ENCODE results near the gene ACTR1A.

Gene ACTR1A

DNA sequence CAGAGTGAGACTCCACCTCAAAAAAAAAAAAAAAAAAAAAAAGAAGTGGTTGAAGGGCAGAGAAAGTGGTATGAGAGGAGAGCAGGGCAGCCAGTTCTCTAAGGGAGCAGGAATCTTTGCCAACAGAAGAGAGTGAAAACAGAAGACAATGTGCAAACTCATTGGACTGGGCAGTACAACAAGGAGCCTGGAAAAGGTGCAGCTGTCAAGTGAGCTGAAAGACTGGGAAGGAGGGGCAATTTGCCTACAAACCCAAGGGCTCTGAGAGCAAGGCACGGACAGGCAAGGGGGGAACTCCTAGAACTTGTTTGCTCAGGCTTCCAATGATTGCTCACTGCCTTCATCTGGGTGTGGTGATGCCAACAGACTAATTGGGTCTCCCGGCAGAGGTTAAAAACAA lies 9.5 kb downstream of the ACTR1A start:
- TF ChIP-seq EZH2 (IDR thresholded peaks at IDR 0.05; ENCODE audit: borderline replicate concordance, low read length) = no peak
- TF ChIP-seq, protein P1, sequence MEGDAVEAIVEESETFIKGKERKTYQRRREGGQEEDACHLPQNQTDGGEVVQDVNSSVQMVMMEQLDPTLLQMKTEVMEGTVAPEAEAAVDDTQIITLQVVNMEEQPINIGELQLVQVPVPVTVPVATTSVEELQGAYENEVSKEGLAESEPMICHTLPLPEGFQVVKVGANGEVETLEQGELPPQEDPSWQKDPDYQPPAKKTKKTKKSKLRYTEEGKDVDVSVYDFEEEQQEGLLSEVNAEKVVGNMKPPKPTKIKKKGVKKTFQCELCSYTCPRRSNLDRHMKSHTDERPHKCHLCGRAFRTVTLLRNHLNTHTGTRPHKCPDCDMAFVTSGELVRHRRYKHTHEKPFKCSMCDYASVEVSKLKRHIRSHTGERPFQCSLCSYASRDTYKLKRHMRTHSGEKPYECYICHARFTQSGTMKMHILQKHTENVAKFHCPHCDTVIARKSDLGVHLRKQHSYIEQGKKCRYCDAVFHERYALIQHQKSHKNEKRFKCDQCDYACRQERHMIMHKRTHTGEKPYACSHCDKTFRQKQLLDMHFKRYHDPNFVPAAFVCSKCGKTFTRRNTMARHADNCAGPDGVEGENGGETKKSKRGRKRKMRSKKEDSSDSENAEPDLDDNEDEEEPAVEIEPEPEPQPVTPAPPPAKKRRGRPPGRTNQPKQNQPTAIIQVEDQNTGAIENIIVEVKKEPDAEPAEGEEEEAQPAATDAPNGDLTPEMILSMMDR (IDR thresholded peaks at IDR 0.05; ENCODE audit: low read length) = no peak
- Histone ChIP-seq H3K36me3 (ENCODE audit: insufficient read depth, low read length) (peaks cover 11% of the 10 kb centered on the region), H3K9ac (ENCODE audit: low read length) (no peak overlapping the region), H3K27me3 (ENCODE audit: insufficient read depth, low read length) (no peaks in the 10 kb centered on the region), H3K9me2 (ENCODE audit: low read depth, low read length) (no peaks in the 10 kb centered on the region), H2AFZ (ENCODE audit: low read length) (no peak overlapping the region), H3F3A (ENCODE audit: insufficient read depth, low read length) (no peaks in the 10 kb centered on the region), H3K4me2 (ENCODE audit: low read length) (no peak overlapping the region), H3K4me3 (ENCODE audit: low read depth, low read length, poor library complexity, severe bottlenecking) (no peak overlapping the region), H3K4me1 (ENCODE audit: insufficient read depth, low read length, severe bottlenecking) (peaks cover 13% of the 10 kb centered on the region), H3K79me2 (ENCODE audit: insufficient read depth, low read length) (peaks cover 23% of the 10 kb centered on the region), H3K27ac (ENCODE audit: low read depth, low read length, poor library complexity, severe bottlenecking) (no peak overlapping the region), H4K20me1 (ENCODE audit: insufficient read depth, low read length) (no peaks in the 10 kb centered on the region), H3K9me3 (ENCODE audit: low read length) (no peaks in the 10 kb centered on the region)

DNA sequence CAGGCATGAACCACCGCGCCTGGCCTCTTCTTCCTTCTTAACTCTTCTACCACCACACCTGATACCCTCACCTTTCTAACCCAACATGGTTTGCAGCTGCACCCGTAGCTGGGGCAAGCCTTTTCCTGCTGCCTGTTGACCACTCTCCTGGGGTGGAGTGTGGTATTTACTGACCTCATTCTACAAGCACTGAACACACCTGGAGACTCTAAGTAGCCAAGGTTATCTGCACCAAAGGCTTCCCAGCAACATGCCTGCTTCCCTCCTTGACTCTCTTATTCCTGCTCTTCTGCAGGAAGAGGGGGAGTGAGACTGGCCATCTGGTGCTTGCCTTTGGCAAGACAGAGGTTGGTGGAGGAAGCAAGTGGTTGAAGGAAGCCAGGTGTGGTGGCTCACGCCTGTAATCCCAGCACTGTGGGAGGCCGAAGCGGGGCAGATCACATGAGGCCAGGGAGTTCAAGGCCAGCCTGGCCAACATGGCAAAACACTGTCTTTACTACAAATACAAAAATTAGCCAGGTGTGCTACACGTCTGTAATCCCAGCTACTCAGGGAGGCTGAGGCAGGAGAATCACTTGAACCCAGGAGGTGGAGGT lies 10.1 kb downstream of the ACTR1A start:
- Histone ChIP-seq H3K79me2 (ENCODE audit: insufficient read depth, low read length) (peaks cover 18% of the 10 kb centered on the region), H3K9ac (ENCODE audit: low read length) (no peak overlapping the region), H3K9me3 (ENCODE audit: low read length) (no peaks in the 10 kb centered on the region), H3K4me2 (ENCODE audit: low read length) (no peak overlapping the region), H3F3A (ENCODE audit: insufficient read depth, low read length) (no peaks in the 10 kb centered on the region), H2AFZ (ENCODE audit: low read length) (no peak overlapping the region), H3K36me3 (ENCODE audit: insufficient read depth, low read length) (peaks cover 12% of the 10 kb centered on the region), H3K27ac (ENCODE audit: low read depth, low read length, poor library complexity, severe bottlenecking) (no peak overlapping the region), H3K9me2 (ENCODE audit: low read depth, low read length) (no peaks in the 10 kb centered on the region), H3K27me3 (ENCODE audit: insufficient read depth, low read length) (no peaks in the 10 kb centered on the region), H3K4me3 (ENCODE audit: low read depth, low read length, poor library complexity, severe bottlenecking) (no peak overlapping the region), H4K20me1 (ENCODE audit: insufficient read depth, low read length) (no peaks in the 10 kb centered on the region), H3K4me1 (ENCODE audit: insufficient read depth, low read length, severe bottlenecking) (peaks cover 13% of the 10 kb centered on the region)
- no peak for TF ChIP-seq EZH2 (IDR thresholded peaks at IDR 0.05; ENCODE audit: borderline replicate concordance, low read length)
- TF ChIP-seq, protein P1 (IDR thresholded peaks at IDR 0.05; ENCODE audit: low read length) = no peak

DNA sequence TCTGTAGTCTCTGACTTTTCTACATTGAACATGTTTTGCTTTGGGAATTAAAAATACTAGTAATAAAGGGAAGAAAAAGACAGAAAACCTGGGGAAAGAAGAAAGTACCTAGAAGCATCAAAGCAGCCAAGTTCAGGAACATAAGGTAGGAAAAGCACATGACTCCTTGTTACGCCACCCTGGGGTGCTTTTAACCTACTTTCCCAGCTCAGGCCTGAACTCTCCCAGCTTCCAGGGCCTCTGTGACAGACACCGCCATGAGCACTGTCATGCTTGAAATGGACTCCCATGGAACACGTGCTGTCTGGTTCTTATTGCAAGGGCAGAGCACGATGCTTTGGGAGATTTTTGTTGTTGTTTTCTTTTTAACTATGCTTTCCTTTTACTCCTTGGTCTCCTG lies 11.4 kb downstream of the ACTR1A start:
- H3K79me2 ChIP-seq (ENCODE audit: insufficient read depth, low read length) = peaks cover 8% of the 10 kb centered on the region
- no peaks in the 10 kb centered on the region for H3K9me3 ChIP-seq (ENCODE audit: low read length)
- peaks cover 13% of the 10 kb centered on the region for H3K4me1 ChIP-seq (ENCODE audit: insufficient read depth, low read length, severe bottlenecking)
- TF ChIP-seq, protein P1 (IDR thresholded peaks at IDR 0.05; ENCODE audit: low read length) = no peak
- TF ChIP-seq EZH2 (IDR thresholded peaks at IDR 0.05; ENCODE audit: borderline replicate concordance, low read length) = no peak
- no peaks in the 10 kb centered on the region for H3K27me3 ChIP-seq (ENCODE audit: insufficient read depth, low read length)
- no peaks in the 10 kb centered on the region for H3F3A ChIP-seq (ENCODE audit: insufficient read depth, low read length)
- H3K27ac ChIP-seq (ENCODE audit: low read depth, low read length, poor library complexity, severe bottlenecking) = no peak overlapping the region
- H3K36me3 ChIP-seq (ENCODE audit: insufficient read depth, low read length) = peaks cover 20% of the 10 kb centered on the region
- H3K9ac ChIP-seq (ENCODE audit: low read length) = no peak overlapping the region
- H2AFZ ChIP-seq (ENCODE audit: low read length) = no peak overlapping the region
- no peaks in the 10 kb centered on the region for H3K9me2 ChIP-seq (ENCODE audit: low read depth, low read length)
- H3K4me2 ChIP-seq (ENCODE audit: low read length) = no peak overlapping the region
- H4K20me1 ChIP-seq (ENCODE audit: insufficient read depth, low read length) = no peaks in the 10 kb centered on the region
- no peak overlapping the region for H3K4me3 ChIP-seq (ENCODE audit: low read depth, low read length, poor library complexity, severe bottlenecking)

All from OCI-LY1 (cell line).